ENCODE results near the gene PACS1. TPM values are rescaled to one million over a fixed set of nuclear protein-coding genes. Genes with fewer than 3 reads are reported as not detected.

Gene PACS1
- total RNA-seq, 4 donors from 2014 or later: 37.1 to 97.8 (median 54.3) TPM

DNA sequence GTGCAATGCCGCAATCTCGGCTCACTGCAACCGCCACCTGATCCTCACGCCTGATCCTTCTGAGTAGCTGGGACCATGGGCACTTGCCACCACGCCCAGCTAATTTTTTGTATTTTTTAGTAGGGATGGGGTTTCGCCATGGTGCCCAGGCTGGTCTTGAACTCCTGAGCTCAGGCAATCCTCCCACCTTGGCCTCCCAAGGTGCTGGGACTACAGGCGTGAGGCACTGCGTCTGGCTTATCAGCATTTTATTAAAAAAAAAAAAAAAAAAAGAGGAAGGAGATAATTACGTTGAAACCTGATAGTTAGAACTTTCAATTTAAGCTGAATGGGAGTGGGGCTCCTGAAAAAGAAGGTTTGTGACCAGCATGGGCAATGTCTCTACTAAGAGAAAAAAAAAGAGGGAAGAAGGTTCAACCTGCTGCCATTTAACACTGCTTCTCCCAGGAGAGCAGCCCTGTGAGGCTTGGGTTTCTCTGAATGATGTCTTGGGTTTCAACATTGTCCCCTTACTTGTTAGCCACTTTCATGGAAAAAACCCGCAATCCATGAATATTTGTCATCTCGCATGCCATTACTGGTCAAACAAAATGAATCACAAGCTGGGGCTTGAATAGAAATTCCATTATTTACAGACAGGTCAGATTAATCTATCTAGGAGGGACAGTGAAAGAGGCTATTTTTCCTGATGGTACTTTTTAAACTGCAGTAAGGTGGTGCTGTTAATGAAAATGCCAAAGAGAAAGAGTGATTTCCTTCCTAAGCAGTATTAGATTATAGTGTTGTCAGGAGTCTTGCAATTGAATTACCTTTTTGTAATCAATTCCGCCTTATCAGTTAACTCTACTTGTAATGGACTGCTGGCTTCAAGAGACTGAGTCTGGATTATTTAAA, 72.5 kb downstream of the PACS1 start:
- peaks cover 0 to 8% (median 2%) of the 10 kb centered on the region in 4 donors for H3K4me1 ChIP-seq
- no peaks in the 10 kb centered on the region for H3K27me3 ChIP-seq
- TF ChIP-seq POLR2AphosphoS5 (IDR thresholded peaks at IDR 0.05): no peak
- no peak for TF ChIP-seq POLR2A (IDR thresholded peaks at IDR 0.05; ENCODE audit: low read depth)
- TF ChIP-seq CTCF (IDR thresholded peaks at IDR 0.05): no peak
- no peak for TF ChIP-seq EP300 (IDR thresholded peaks at IDR 0.05)
- no peaks in the 10 kb centered on the region for H3K9me3 ChIP-seq
- H3K36me3 ChIP-seq: no peaks in the 10 kb centered on the region
- WGBS: 93% methylated on average over 12 of the region's 12 CpGs
- intact Hi-C loops (cut with DNase I): no loop called here
- no peak for DNase-seq (ENCODE audit: extremely low spot score)
- H3K4me3 ChIP-seq: no peak overlapping the region
- no peak overlapping the region for H3K27ac ChIP-seq (replicated peaks in 1 of 4)

DNA sequence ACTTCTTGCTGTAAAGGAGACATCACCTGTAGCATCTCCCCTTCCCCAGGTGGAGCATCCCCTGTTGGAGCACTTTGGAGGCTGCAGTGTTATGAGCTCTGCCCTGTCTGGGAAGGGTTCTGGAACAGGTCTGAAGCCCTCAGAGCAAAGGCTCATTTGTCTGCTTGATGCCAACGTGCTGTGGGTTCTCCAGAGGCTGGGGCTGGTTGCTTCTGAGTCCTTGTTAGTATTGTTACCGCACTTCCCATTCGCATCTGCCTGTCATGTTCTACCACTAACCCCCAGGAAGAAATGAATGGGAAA, 73.1 kb downstream of the PACS1 start:
- Histone ChIP-seq H3K27me3 (no peaks in the 10 kb centered on the region), H3K9me3 (no peaks in the 10 kb centered on the region), H3K4me1 (peaks cover 0 to 8% (median 0%) of the 10 kb centered on the region in 4 donors), H3K36me3 (no peaks in the 10 kb centered on the region), H3K4me3 (no peak overlapping the region), H3K27ac (replicated peaks in 1 of 4) (no peak overlapping the region)
- DNase-seq (ENCODE audit: extremely low spot score): no peak
- intact Hi-C loops (cut with DNase I): no loop called here
- no peak for TF ChIP-seq POLR2AphosphoS5 (IDR thresholded peaks at IDR 0.05)
- no peak for TF ChIP-seq CTCF (IDR thresholded peaks at IDR 0.05)
- TF ChIP-seq EP300 (IDR thresholded peaks at IDR 0.05): no peak
- no peak for TF ChIP-seq POLR2A (IDR thresholded peaks at IDR 0.05; ENCODE audit: low read depth)
- 100% methylated on average over 3 of the region's 3 CpGs for WGBS

- DNase-seq (ENCODE audit: extremely low spot score): no peak
- no peaks in the 10 kb centered on the region for H3K9me3 ChIP-seq
- no peaks in the 10 kb centered on the region for H3K36me3 ChIP-seq
- no peak overlapping the region for H3K27ac ChIP-seq (replicated peaks in 1 of 4)
- WGBS: 97% methylated on average over 5 of the region's 5 CpGs
- H3K4me1 ChIP-seq: peaks cover 0 to 8% (median 0%) of the 10 kb centered on the region in 4 donors
- H3K27me3 ChIP-seq: no peaks in the 10 kb centered on the region
- TF ChIP-seq POLR2AphosphoS5 (IDR thresholded peaks at IDR 0.05) (no peak), CTCF (IDR thresholded peaks at IDR 0.05) (no peak), POLR2A (IDR thresholded peaks at IDR 0.05; ENCODE audit: low read depth) (no peak), EP300 (IDR thresholded peaks at IDR 0.05) (no peak)
- no peak overlapping the region for H3K4me3 ChIP-seq
- intact Hi-C loops (cut with DNase I): no loop called here
These were observed 74.1 kb downstream of the PACS1 start for GRCh38 chr11:66143996-66144678.

DNA sequence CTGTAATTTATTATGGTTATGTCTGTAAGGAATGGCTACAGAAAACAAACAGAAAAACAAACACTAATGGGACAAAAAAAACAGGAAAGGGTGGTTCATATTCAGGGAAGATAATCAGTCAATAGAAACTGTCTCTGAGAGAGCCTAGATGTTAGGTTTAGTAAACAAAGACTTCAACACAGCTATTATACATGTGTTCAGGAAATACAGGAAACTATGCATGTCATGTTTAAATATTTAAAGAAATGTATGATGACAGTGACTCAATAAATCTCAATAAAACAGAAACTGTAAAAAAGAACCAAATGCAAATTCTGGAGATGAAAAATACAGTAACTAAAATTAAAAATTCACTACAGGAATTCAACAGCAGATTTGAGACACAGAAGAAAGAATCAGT, 76.0 kb downstream of the PACS1 start:
- no peak overlapping the region for H3K4me3 ChIP-seq
- no peaks in the 10 kb centered on the region for H3K9me3 ChIP-seq
- H3K36me3 ChIP-seq: no peaks in the 10 kb centered on the region
- no peak for TF ChIP-seq POLR2A (IDR thresholded peaks at IDR 0.05; ENCODE audit: low read depth)
- no peak for TF ChIP-seq CTCF (IDR thresholded peaks at IDR 0.05)
- no peak for TF ChIP-seq EP300 (IDR thresholded peaks at IDR 0.05)
- TF ChIP-seq POLR2AphosphoS5 (IDR thresholded peaks at IDR 0.05): no peak
- no peak overlapping the region for H3K27ac ChIP-seq (replicated peaks in 1 of 4)
- intact Hi-C loops (cut with DNase I): no loop called here
- H3K4me1 ChIP-seq: peaks cover 5 to 8% (median 7%) of the 10 kb centered on the region in 4 donors
- no peaks in the 10 kb centered on the region for H3K27me3 ChIP-seq
- DNase-seq (ENCODE audit: extremely low spot score): no peak
